H1 (cell line): Measurements from ENCODE around the gene SV2B. TPM values are rescaled to one million over a fixed set of nuclear protein-coding genes. Genes with fewer than 3 reads are reported as not detected.

ENCODE experiments used
- CTCF ChIA-PET: fragments of 300-600 bp; sonication (Branson Sonifier 250); formaldehyde crosslinking; loops from one replicate; lab custom pipeline; 2021; ENCODE audit not compliant: partially characterized antibody; lab: Charles Lee
- POLR2A ChIA-PET: fragments of 300-600 bp; sonication (Branson Sonifier 250); formaldehyde crosslinking; loops from one replicate; lab custom pipeline; 2021; ENCODE audit warnings: inconsistent platforms; ENCODE audit not compliant: partially characterized antibody; lab: Charles Lee
- DNase-seq, 2 experiments: peaks; one replicate each; pipeline versions ENCODE4 v3.0.0 to v3.0.0-alpha.2; 2010 to 2022; ENCODE audit warnings: low spot score in 2 of 2, low read depth in 1 of 2, mixed read lengths in 1 of 2
- FAIRE-seq: peaks from 2 replicates; lab custom pipeline; 2011; peaks lifted over from hg19 to GRCh38; lab: Jason Lieb, UNC
- H2AFZ ChIP-seq: 2 replicates; pipeline ENCODE4 v1.8.1; 2012; ENCODE audit warnings: low read length, inconsistent platforms
- H2AK5ac ChIP-seq: 2 replicates; pipeline ENCODE4 v1.6.1; 2013; ENCODE audit warnings: low read depth, low read length
- H2BK120ac ChIP-seq: replicated peaks from 2 replicates; pipeline ENCODE3; 2013; ENCODE audit warnings: low read depth, low read length, inconsistent platforms
- H2BK12ac ChIP-seq: 2 replicates; pipeline ENCODE4 v1.6.1; 2013; ENCODE audit warnings: low read depth, low read length
- H2BK15ac ChIP-seq: 2 replicates; pipeline ENCODE4 v1.6.1; 2013; ENCODE audit warnings: low read length
- H2BK20ac ChIP-seq: 2 replicates; pipeline ENCODE4 v1.6.1; 2013; ENCODE audit warnings: low read length
- H2BK5ac ChIP-seq: 2 replicates; pipeline ENCODE4 v1.6.1; 2013; ENCODE audit warnings: low read depth, low read length
- H3K14ac ChIP-seq: 2 replicates; pipeline ENCODE4 v1.6.1; 2013; ENCODE audit warnings: inconsistent platforms; ENCODE audit not compliant: insufficient read length
- H3K18ac ChIP-seq: 2 replicates; pipeline ENCODE4 v1.6.1; 2013; ENCODE audit warnings: low read length; ENCODE audit errors: extremely low read depth
- H3K23ac ChIP-seq: 2 replicates; pipeline ENCODE4 v1.6.1; 2013; ENCODE audit warnings: inconsistent platforms; ENCODE audit not compliant: insufficient read length
- H3K23me2 ChIP-seq: 2 replicates; pipeline ENCODE4 v1.6.1; 2013; ENCODE audit warnings: low read depth, low read length
- H3K27ac ChIP-seq: 2 replicates; pipeline ENCODE4 v1.6.1; 2011; ENCODE audit warnings: low read depth, low read length, inconsistent platforms
- H3K27me3 ChIP-seq, 4 experiments: replicated peaks in 1 of 4; 1 replicate in 1 of 4; 2 replicates in 3 of 4; pipeline versions ENCODE4 v1.6.1 to v1.8.1; 2011 to 2013; ENCODE audit warnings: low read length in 3 of 4, mild to moderate bottlenecking in 3 of 4, inconsistent platforms in 2 of 4, mixed read lengths in 2 of 4, moderate library complexity in 1 of 4; ENCODE audit not compliant: control insufficient read depth in 3 of 4, insufficient read depth in 3 of 4; ENCODE audit errors: extremely low read depth in 1 of 4
- H3K36me3 ChIP-seq, 4 experiments: 2 replicates each; pipeline versions ENCODE4 v1.6.1 to v1.8.1; 2011 to 2013; ENCODE audit warnings: mild to moderate bottlenecking in 4 of 4, low read length in 3 of 4, moderate library complexity in 2 of 4, control low read depth in 1 of 4, inconsistent platforms in 1 of 4; ENCODE audit not compliant: insufficient read depth in 4 of 4, control insufficient read depth in 2 of 4
- H3K4ac ChIP-seq: replicated peaks from 2 replicates; pipeline ENCODE3; 2013; ENCODE audit warnings: low read length, low read depth, mixed read lengths, inconsistent platforms; ENCODE audit not compliant: insufficient read length
- H3K4me1 ChIP-seq, 4 experiments: replicated peaks in 1 of 4; 1 replicate in 1 of 4; 2 replicates in 3 of 4; pipeline versions ENCODE4 v1.6.1 to v1.8.1; 2011 to 2013; ENCODE audit warnings: low read length in 3 of 4, inconsistent platforms in 2 of 4, mixed read lengths in 1 of 4; ENCODE audit not compliant: insufficient read depth in 4 of 4, control insufficient read depth in 3 of 4
- H3K4me2 ChIP-seq, 2 experiments: 2 replicates each; pipeline versions ENCODE4 v1.6.1 to v1.8.1; 2011 to 2013; ENCODE audit warnings: low read depth in 2 of 2, low read length in 2 of 2, control low read depth in 1 of 2, inconsistent platforms in 1 of 2, mild to moderate bottlenecking in 1 of 2; ENCODE audit not compliant: insufficient read depth in 1 of 2
- H3K4me3 ChIP-seq, 4 experiments: fragments of 200-600, 300-600 bp in 1 of 4; sonication (generic), shearing (Covaris generic), sonication (Bioruptor Twin) in 1 of 4; 2 replicates each; pipeline versions ENCODE4 v1.5.1 to v1.8.1; 2011 to 2016; ENCODE audit warnings: low read length in 4 of 4, low read depth in 3 of 4, control low read depth in 2 of 4, inconsistent platforms in 2 of 4, mild to moderate bottlenecking in 2 of 4, mixed read lengths in 1 of 4, moderate library complexity in 1 of 4; ENCODE audit not compliant: insufficient read depth in 2 of 4; ENCODE audit errors: extremely low read depth in 1 of 4
- H3K56ac ChIP-seq: replicated peaks from 2 replicates; pipeline ENCODE3; 2013; ENCODE audit warnings: low read depth, mild to moderate bottlenecking, mixed read lengths, low read length, inconsistent platforms; ENCODE audit not compliant: insufficient read length
- H3K79me1 ChIP-seq: 2 replicates; pipeline ENCODE4 v1.6.1; 2013; ENCODE audit warnings: low read depth, low read length, control low read depth
- H3K79me2 ChIP-seq, 2 experiments: 2 replicates each; pipeline versions ENCODE4 v1.6.1 to v1.8.1; 2012 to 2013; ENCODE audit warnings: low read length in 2 of 2, mild to moderate bottlenecking in 2 of 2, inconsistent platforms in 1 of 2; ENCODE audit not compliant: insufficient read depth in 2 of 2, control insufficient read depth in 1 of 2
- H3K9ac ChIP-seq, 4 experiments: replicated peaks in 1 of 4; 1 replicate in 1 of 4; 2 replicates in 3 of 4; pipeline versions ENCODE4 v1.6.1 to v1.8.1; 2011 to 2013; ENCODE audit warnings: low read depth in 3 of 4, low read length in 3 of 4, control low read depth in 2 of 4, mild to moderate bottlenecking in 2 of 4, moderate library complexity in 2 of 4, inconsistent platforms in 1 of 4; ENCODE audit errors: extremely low read depth in 1 of 4
- H3K9me3 ChIP-seq, 2 experiments: 2 replicates each; pipeline versions ENCODE4 v1.6.1 to v1.8.1; 2012 to 2013; ENCODE audit warnings: mild to moderate bottlenecking in 2 of 2, moderate library complexity in 2 of 2, control low read depth in 1 of 2, inconsistent platforms in 1 of 2, low read depth in 1 of 2, low read length in 1 of 2, mixed read lengths in 1 of 2; ENCODE audit not compliant: insufficient read depth in 2 of 2
- H4K20me1 ChIP-seq, 2 experiments: replicated peaks in 1 of 2; 2 replicates each; pipeline versions ENCODE3 to v1.8.1; 2011 to 2013; ENCODE audit warnings: inconsistent platforms in 2 of 2, low read length in 2 of 2, mild to moderate bottlenecking in 1 of 2; ENCODE audit not compliant: insufficient read depth in 2 of 2, control insufficient read depth in 1 of 2
- H4K5ac ChIP-seq: 2 replicates; pipeline ENCODE4 v1.6.1; 2013; ENCODE audit warnings: low read length, low read depth, mixed read lengths, inconsistent platforms; ENCODE audit not compliant: insufficient read length
- H4K8ac ChIP-seq: 2 replicates; pipeline ENCODE4 v1.8.0; 2013; ENCODE audit warnings: mild to moderate bottlenecking, moderate library complexity, low read length, inconsistent platforms; ENCODE audit not compliant: insufficient read depth; ENCODE audit errors: extremely low read depth
- H4K91ac ChIP-seq: replicated peaks from 2 replicates; pipeline ENCODE3; 2013; ENCODE audit warnings: low read length, mixed read lengths, inconsistent platforms; ENCODE audit not compliant: insufficient read length
- ASH2L ChIP-seq: fragments of 200-600, 300-600 bp; sonication (generic); IDR thresholded peaks from one replicate; pipeline ENCODE4 v1.7.1; 2017; ENCODE audit warnings: low read length
- BACH1 ChIP-seq: IDR thresholded peaks from 2 replicates; pipeline ENCODE4 v1.6.1; 2012; ENCODE audit warnings: low read length, improper control_type of control experiment
- CBX8 ChIP-seq: fragments of 300-800, 300-1000 bp; sonication (generic); IDR thresholded peaks from 2 replicates; pipeline ENCODE4 v1.7.1; 2016; ENCODE audit warnings: low read depth, low read length, borderline replicate concordance
- CTBP2 ChIP-seq: IDR thresholded peaks from 2 replicates; pipeline ENCODE4 v1.7.0; 2011; ENCODE audit warnings: borderline replicate concordance, mild to moderate bottlenecking, moderate library complexity, mixed read lengths, low read length; ENCODE audit not compliant: insufficient read depth, insufficient read length
- EGR1 ChIP-seq: IDR thresholded peaks from 2 replicates; pipeline ENCODE4 v1.6.1; 2011; ENCODE audit warnings: low read depth, low read length, borderline replicate concordance
- SIX5 ChIP-seq: IDR thresholded peaks from 2 replicates; pipeline ENCODE4 v1.6.1; 2011; ENCODE audit warnings: mild to moderate bottlenecking, low read depth, low read length
- WGBS, 2 experiments: shearing (Covaris generic) in 1 of 2; methylation state at CpG; one replicate each; pipeline versions ENCODE4 v1.1.6 to v1.1.7; 2013 to 2015; ENCODE audit warnings: low lambda C conversion rate in 2 of 2, mixed read lengths in 2 of 2, inconsistent platforms in 1 of 2, low coverage in 1 of 2, missing lambda C conversion rate in 1 of 2; ENCODE audit not compliant: insufficient replicate concordance in 2 of 2, insufficient coverage in 1 of 2, insufficient read length in 1 of 2; ENCODE audit errors: extremely low coverage in 1 of 2, missing lambda C conversion rate in 1 of 2; 5-methylcytosine and 5-hydroxymethylcytosine counted together
- polyA plus RNA-seq, 7 experiments: library from polyadenylated mRNA; depleted of rRNA in 3 of 7; stranded (reverse) in 5 of 7; unstranded in 2 of 7; fragments of >200 nt in 5 of 7; fragments of 200-250 nt in 2 of 7; gene quantifications; 1 replicate in 5 of 7; 2 replicates in 1 of 7; 4 replicates in 1 of 7; pipeline versions ENCODE4 v1.2.1 to v1.2.3, GENCODE V29; 2011 to 2013; ENCODE audit warnings: missing spikeins in 2 of 7, mixed read lengths in 2 of 7
- total RNA-seq: library from RNA; stranded (reverse); fragmentation: NEBNext Ultra II Directional; extraction: Animal tissue kit (Norgen Biotek cat#: 25700); gene quantifications from 2 replicates; pipeline ENCODE4 v1.2.1, GENCODE V29; 2021

SV2B gene
- total and polyA plus RNA-seq, 2 of the 8 experiments (the other 6 are each of a cell fraction or from before 2014, with no cell fraction given) = 0.09 to 0.20 TPM

DNA sequence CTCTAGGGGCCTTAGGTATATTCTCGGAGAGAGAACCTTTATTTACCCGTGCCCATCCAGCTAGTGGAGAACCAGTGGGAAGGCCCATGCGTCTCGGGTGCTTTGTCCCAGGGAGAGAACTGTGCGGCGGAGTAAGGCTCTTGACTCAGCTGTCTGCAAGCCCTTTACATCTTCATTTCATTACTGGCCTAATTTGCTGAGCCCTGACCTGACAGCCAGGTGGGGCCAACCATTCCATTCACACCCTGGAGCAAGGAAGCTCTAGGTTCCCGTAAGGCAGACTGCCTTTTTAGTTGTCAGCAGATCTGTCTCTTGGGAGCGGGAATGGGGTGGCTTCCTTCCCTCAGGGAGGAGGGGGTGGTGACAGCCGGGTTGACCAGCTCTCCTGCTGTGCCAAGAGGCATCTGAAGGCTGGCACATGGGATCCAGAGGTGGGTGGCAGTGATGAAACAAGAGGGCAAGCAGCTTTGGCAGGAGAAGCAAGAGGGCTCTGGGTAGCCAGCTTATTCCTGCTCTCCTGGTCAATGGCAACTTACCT is 36.4 kb downstream of the SV2B start:
- Histone ChIP-seq H3K27ac (no peak overlapping the region), H2BK5ac (no peak overlapping the region), H3K23me2 (no peaks in the 10 kb centered on the region), H2BK20ac (no peak overlapping the region), H3K79me2 (no peaks in the 10 kb centered on the region), H2BK12ac (no peak overlapping the region), H3K4me1 (no peaks in the 10 kb centered on the region), H3K18ac (no peak overlapping the region), H2BK15ac (no peak overlapping the region), H3K79me1 (no peaks in the 10 kb centered on the region), H4K20me1 (no peaks in the 10 kb centered on the region), H3K23ac (no peak overlapping the region), H4K91ac (no peak overlapping the region), H3K4ac (no peak overlapping the region), H2BK120ac (no peak overlapping the region), H3K27me3 (no peaks in the 10 kb centered on the region), H3K9me3 (0 out of 4 replicates have a peak, but pooled peaks cover 0 to 2% of the 10 kb centered on the region in 2 experiments), H3K4me2 (no peak overlapping the region), H3K4me3 (no peak overlapping the region), H3K9ac (no peak overlapping the region), H3K36me3 (no peaks in the 10 kb centered on the region), H3K14ac (no peak overlapping the region), H4K8ac (no peak overlapping the region; the same call in 1 of the 2 replicates), H2AFZ (no peak overlapping the region), H2AK5ac (no peak overlapping the region), H3K56ac (no peak overlapping the region), H4K5ac (no peak overlapping the region)
- FAIRE-seq (no peak), DNase-seq (no peak)
- ChIA-PET POLR2A (no interaction called here), CTCF (interaction anchor here (1.2 kb wide), 1 partner anchor 9 kb away, joined by 3 read pairs; no protein-coding TSS in a partner anchor)
- no peak for TF ChIP-seq ASH2L
- TF ChIP-seq CBX8 = no peak
- TF ChIP-seq BACH1 = no peak
- TF ChIP-seq SIX5 = no peak
- TF ChIP-seq EGR1 = no peak
- no peak for TF ChIP-seq CTBP2
- 92% methylated on average over 9 of the region's 9 CpGs; no CpG with 5 or more reads in 1 of the 2 experiments for WGBS, 2 experiments
